ENCODE measurements around the gene SAMD11.

SAMD11 gene

DNA sequence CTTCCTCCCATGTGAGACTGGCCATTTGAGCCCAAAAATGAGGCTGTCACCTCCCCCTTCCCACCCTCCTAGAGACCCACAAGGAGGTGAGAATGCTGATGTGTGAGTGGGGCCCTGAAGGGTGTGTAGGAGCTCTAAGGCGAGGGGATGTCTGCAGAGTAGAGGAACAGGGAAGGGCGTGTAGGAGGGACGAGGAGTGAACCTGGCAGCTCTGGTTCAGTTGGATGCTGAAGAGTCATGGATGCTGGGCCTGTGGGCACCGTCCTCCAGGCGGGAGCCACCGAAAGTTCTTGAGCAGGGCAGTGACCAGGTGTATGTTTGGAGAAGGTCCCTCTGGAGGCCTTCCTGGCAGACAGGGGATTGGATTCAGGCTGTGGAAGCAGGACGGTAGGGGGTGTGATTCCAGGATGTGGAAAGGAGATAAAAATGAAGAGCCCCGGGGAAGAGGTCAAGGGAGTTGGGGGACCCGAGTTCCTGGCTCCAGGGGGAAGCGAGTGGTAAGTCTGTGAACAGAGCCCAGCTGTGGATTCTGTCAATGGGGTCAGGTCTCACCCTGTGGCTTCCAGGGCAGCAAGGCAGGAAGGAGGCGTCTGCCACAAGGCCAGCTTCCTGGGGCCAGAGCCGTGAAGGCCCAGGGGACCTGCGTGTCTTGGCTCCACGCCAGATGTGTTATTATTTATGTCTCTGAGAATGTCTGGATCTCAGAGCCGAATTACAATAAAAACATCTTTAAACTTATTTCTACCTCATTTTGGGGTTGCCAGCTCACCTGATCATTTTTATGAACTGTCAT, 7.9 kb downstream of the SAMD11 start:
- H4K20me1 ChIP-seq (ENCODE audit: insufficient read depth, low read length, poor library complexity, severe bottlenecking) = no peaks in the 10 kb centered on the region
- H3K79me2 ChIP-seq (ENCODE audit: insufficient read depth, low read length) = no peaks in the 10 kb centered on the region
- no peak overlapping the region for H2AFZ ChIP-seq (ENCODE audit: low read length)
- H3K4me3 ChIP-seq (ENCODE audit: low read length, poor library complexity, severe bottlenecking) = no peak overlapping the region
- H3F3A ChIP-seq (ENCODE audit: low read depth) = no peaks in the 10 kb centered on the region
- no peaks in the 10 kb centered on the region for H3K36me3 ChIP-seq (ENCODE audit: insufficient read depth, low read length)
- TF ChIP-seq EZH2phosphoT487 (IDR thresholded peaks at IDR 0.05; ENCODE audit: borderline replicate concordance) = no peak
- TF ChIP-seq, protein P1, sequence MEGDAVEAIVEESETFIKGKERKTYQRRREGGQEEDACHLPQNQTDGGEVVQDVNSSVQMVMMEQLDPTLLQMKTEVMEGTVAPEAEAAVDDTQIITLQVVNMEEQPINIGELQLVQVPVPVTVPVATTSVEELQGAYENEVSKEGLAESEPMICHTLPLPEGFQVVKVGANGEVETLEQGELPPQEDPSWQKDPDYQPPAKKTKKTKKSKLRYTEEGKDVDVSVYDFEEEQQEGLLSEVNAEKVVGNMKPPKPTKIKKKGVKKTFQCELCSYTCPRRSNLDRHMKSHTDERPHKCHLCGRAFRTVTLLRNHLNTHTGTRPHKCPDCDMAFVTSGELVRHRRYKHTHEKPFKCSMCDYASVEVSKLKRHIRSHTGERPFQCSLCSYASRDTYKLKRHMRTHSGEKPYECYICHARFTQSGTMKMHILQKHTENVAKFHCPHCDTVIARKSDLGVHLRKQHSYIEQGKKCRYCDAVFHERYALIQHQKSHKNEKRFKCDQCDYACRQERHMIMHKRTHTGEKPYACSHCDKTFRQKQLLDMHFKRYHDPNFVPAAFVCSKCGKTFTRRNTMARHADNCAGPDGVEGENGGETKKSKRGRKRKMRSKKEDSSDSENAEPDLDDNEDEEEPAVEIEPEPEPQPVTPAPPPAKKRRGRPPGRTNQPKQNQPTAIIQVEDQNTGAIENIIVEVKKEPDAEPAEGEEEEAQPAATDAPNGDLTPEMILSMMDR (conservative IDR thresholded peaks at IDR 0.05; ENCODE audit: low read length) = no peak
- no peaks in the 10 kb centered on the region for H3K27me3 ChIP-seq (ENCODE audit: insufficient read depth, low read length, poor library complexity, severe bottlenecking)
- H3K9ac ChIP-seq (ENCODE audit: low read depth, low read length, poor library complexity, severe bottlenecking) = peak overlapping the region; percentile 25
- no peaks in the 10 kb centered on the region for H3K9me3 ChIP-seq (ENCODE audit: insufficient read depth, low read depth, low read length)
- peak overlapping the region; percentile 44 for H3K4me2 ChIP-seq (ENCODE audit: low read depth, low read length, poor library complexity, severe bottlenecking)
- no peaks in the 10 kb centered on the region for H3K9me2 ChIP-seq (replicated peaks; ENCODE audit: low read depth, low read length)
- H3K4me1 ChIP-seq (ENCODE audit: insufficient read depth, low read length, poor library complexity, severe bottlenecking) = peaks cover 17% of the 10 kb centered on the region

DNA sequence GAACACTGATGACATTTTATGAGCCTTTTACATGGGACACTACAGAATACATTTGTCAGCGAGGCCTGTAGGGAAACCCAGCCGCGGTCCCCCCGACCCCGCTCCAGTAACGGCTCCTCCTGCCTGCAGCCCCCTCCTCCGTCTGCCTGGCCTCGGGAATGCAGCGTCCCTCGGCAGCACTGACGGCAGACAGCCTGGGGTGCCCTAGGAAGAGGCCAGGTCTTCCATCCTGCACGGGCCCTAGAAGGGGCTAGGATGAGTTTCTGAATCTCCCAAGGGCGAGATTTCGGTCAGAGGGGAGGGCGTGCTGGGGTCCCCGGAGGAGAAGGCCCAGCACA, 8.4 kb downstream of the SAMD11 start:
- Histone ChIP-seq H3K4me2 (ENCODE audit: low read depth, low read length, poor library complexity, severe bottlenecking) (peak overlapping the region; percentile 44), H3K9me2 (replicated peaks; ENCODE audit: low read depth, low read length) (no peaks in the 10 kb centered on the region), H3K9ac (ENCODE audit: low read depth, low read length, poor library complexity, severe bottlenecking) (no peak overlapping the region), H3K79me2 (ENCODE audit: insufficient read depth, low read length) (no peaks in the 10 kb centered on the region), H3F3A (ENCODE audit: low read depth) (no peaks in the 10 kb centered on the region), H4K20me1 (ENCODE audit: insufficient read depth, low read length, poor library complexity, severe bottlenecking) (no peaks in the 10 kb centered on the region), H3K4me3 (ENCODE audit: low read length, poor library complexity, severe bottlenecking) (no peak overlapping the region), H3K4me1 (ENCODE audit: insufficient read depth, low read length, poor library complexity, severe bottlenecking) (peaks cover 17% of the 10 kb centered on the region), H3K36me3 (ENCODE audit: insufficient read depth, low read length) (no peaks in the 10 kb centered on the region), H2AFZ (ENCODE audit: low read length) (no peak overlapping the region), H3K27me3 (ENCODE audit: insufficient read depth, low read length, poor library complexity, severe bottlenecking) (no peaks in the 10 kb centered on the region), H3K9me3 (ENCODE audit: insufficient read depth, low read depth, low read length) (no peaks in the 10 kb centered on the region)
- no peak for TF ChIP-seq EZH2phosphoT487 (IDR thresholded peaks at IDR 0.05; ENCODE audit: borderline replicate concordance)
- TF ChIP-seq, protein P1 (conservative IDR thresholded peaks at IDR 0.05; ENCODE audit: low read length) = no peak

DNA sequence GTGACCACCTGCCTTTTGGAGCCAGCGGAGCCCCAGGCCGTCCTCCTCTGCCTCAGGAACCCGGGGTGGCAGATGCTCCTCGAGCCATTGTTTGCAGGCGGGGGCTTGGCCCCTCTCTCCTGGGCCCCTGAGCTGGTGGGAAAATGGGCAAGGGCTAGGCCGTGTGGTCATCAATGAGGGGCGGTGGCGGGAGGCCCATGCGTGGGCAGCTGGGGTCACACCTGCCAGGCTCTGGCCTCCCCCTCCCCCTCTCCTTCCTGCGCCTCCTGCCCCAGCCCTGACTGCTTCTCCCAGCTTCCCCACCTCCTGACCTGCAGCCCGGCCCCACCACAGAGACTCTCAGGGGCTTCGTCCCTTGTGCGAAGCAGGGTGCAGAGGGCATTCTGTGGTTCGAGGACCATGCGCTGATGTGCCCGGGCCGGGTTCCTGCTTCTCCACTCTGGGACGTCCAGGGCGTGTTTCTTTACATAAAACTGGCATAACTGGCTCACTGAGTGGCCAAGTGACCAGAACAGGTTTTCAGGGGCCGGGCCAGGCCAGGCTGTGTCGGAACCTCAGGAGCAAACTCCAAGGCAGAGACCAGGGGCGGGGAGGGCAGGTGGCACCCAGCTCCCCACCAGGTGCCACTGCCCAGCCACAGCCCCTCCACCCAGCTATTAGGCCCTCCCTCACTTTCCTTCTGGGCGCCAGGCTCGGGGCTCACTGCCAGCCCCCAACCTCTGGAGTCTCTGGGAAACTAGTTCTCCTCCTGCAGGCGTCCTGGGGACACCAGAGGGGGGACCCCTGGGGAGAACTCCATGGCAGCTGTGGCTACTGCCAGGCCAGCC, 9.3 kb downstream of the SAMD11 start:
- H3K9ac ChIP-seq (ENCODE audit: low read depth, low read length, poor library complexity, severe bottlenecking) = no peak overlapping the region
- no peaks in the 10 kb centered on the region for H3K36me3 ChIP-seq (ENCODE audit: insufficient read depth, low read length)
- H2AFZ ChIP-seq (ENCODE audit: low read length) = no peak overlapping the region
- peaks cover 17% of the 10 kb centered on the region for H3K4me1 ChIP-seq (ENCODE audit: insufficient read depth, low read length, poor library complexity, severe bottlenecking)
- no peaks in the 10 kb centered on the region for H3F3A ChIP-seq (ENCODE audit: low read depth)
- H3K27me3 ChIP-seq (ENCODE audit: insufficient read depth, low read length, poor library complexity, severe bottlenecking) = no peaks in the 10 kb centered on the region
- no peaks in the 10 kb centered on the region for H3K9me3 ChIP-seq (ENCODE audit: insufficient read depth, low read depth, low read length)
- no peak overlapping the region for H3K4me3 ChIP-seq (ENCODE audit: low read length, poor library complexity, severe bottlenecking)
- H3K9me2 ChIP-seq (replicated peaks; ENCODE audit: low read depth, low read length) = no peaks in the 10 kb centered on the region
- no peak overlapping the region for H3K4me2 ChIP-seq (ENCODE audit: low read depth, low read length, poor library complexity, severe bottlenecking)
- no peak for TF ChIP-seq EZH2phosphoT487 (IDR thresholded peaks at IDR 0.05; ENCODE audit: borderline replicate concordance)
- TF ChIP-seq, protein P1 (conservative IDR thresholded peaks at IDR 0.05; ENCODE audit: low read length) = no peak
- H4K20me1 ChIP-seq (ENCODE audit: insufficient read depth, low read length, poor library complexity, severe bottlenecking) = no peaks in the 10 kb centered on the region
- H3K79me2 ChIP-seq (ENCODE audit: insufficient read depth, low read length) = no peaks in the 10 kb centered on the region
